H1 (cell line): ENCODE results near the gene SYDE1.

ENCODE experiments used
- CTCF ChIP-seq, 3 experiments: IDR thresholded peaks; 1 replicate in 2 of 3; 2 replicates in 1 of 3; pipeline versions ENCODE4 v1.5.1 to v1.6.1; 2011; ENCODE audit warnings: low read length in 3 of 3, mild to moderate bottlenecking in 3 of 3, inconsistent platforms in 2 of 3, low read depth in 1 of 3, moderate library complexity in 1 of 3; ENCODE audit not compliant: insufficient read depth in 1 of 3; ENCODE audit errors: control extremely low read depth in 1 of 3
- MAX ChIP-seq: IDR thresholded peaks from 2 replicates; pipeline ENCODE4 v1.6.1; 2012; ENCODE audit warnings: inconsistent platforms
- SIRT6 ChIP-seq: IDR thresholded peaks from one replicate; pipeline ENCODE4 v1.7.1; 2012; ENCODE audit warnings: low read length, inconsistent platforms
- SP1 ChIP-seq: IDR thresholded peaks from 2 replicates; pipeline ENCODE4 v1.6.1; 2011; ENCODE audit warnings: low read depth, low read length
- SP2 ChIP-seq: IDR thresholded peaks from 2 replicates; pipeline ENCODE4 v1.6.1; 2012; ENCODE audit warnings: mild to moderate bottlenecking, low read length, inconsistent platforms
- ZNF274 ChIP-seq: IDR thresholded peaks from 2 replicates; pipeline ENCODE4 v1.7.0; 2012; ENCODE audit warnings: low read length, borderline replicate concordance; ENCODE audit errors: extremely low read depth

- TF ChIP-seq CTCF (IDR thresholded peaks at IDR 0.05; ENCODE audit: control extremely low read depth in 1 of 3, insufficient read depth in 1 of 3, low read depth in 1 of 3, low read length in 3 of 3) (no peak), SIRT6 (no peak), SP2 (no peak), MAX (no peak), SP1 (no peak), ZNF274 (no peak)
These were observed 22.8 kb downstream of the SYDE1 start for GRCh38 chr19:15129856-15130585.
